Liver (tissue), 3 donors: ENCODE measurements around the gene RTN4RL2.

Experiments
- MAX ChIP-seq: IDR thresholded peaks from 2 replicates; pipeline ENCODE4 v1.6.1; 2016; ENCODE audit warnings: antibody characterized with exemption
- RAD21 ChIP-seq, 2 donors: IDR thresholded peaks; 2 replicates each; pipeline ENCODE4 v1.6.1; 2016; ENCODE audit warnings: antibody characterized with exemption in 2 of 2, mild to moderate bottlenecking in 2 of 2
- TF ChIP-seq, protein P1 (sequence below): fragments of 150-350 bp; IDR thresholded peaks from 2 replicates; pipeline ENCODE4 v1.5.1; 2017; ENCODE audit warnings: improper control_type of control experiment, low read depth, low read length; ENCODE audit not compliant: missing input control
- donor health status: healthy.
- donor health status: healthy.

- TF ChIP-seq, protein P1, sequence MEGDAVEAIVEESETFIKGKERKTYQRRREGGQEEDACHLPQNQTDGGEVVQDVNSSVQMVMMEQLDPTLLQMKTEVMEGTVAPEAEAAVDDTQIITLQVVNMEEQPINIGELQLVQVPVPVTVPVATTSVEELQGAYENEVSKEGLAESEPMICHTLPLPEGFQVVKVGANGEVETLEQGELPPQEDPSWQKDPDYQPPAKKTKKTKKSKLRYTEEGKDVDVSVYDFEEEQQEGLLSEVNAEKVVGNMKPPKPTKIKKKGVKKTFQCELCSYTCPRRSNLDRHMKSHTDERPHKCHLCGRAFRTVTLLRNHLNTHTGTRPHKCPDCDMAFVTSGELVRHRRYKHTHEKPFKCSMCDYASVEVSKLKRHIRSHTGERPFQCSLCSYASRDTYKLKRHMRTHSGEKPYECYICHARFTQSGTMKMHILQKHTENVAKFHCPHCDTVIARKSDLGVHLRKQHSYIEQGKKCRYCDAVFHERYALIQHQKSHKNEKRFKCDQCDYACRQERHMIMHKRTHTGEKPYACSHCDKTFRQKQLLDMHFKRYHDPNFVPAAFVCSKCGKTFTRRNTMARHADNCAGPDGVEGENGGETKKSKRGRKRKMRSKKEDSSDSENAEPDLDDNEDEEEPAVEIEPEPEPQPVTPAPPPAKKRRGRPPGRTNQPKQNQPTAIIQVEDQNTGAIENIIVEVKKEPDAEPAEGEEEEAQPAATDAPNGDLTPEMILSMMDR, result no peak
- TF ChIP-seq MAX (no peak), RAD21 (IDR thresholded peaks at IDR 0.05) (no peak)
These were observed 24.3 kb upstream of the RTN4RL2 start for GRCh38 chr11:57436031-57436430.
